Measurements from ENCODE around the gene MADD. TPM values are rescaled to one million over a fixed set of nuclear protein-coding genes. Genes with fewer than 3 reads are reported as not detected.
A peak's percentile ranks its signal among the peaks of the same experiment; 100 is the strongest.

MADD gene
- total RNA-seq, 1 donor from 2014 or later: 40.9 TPM

DNA sequence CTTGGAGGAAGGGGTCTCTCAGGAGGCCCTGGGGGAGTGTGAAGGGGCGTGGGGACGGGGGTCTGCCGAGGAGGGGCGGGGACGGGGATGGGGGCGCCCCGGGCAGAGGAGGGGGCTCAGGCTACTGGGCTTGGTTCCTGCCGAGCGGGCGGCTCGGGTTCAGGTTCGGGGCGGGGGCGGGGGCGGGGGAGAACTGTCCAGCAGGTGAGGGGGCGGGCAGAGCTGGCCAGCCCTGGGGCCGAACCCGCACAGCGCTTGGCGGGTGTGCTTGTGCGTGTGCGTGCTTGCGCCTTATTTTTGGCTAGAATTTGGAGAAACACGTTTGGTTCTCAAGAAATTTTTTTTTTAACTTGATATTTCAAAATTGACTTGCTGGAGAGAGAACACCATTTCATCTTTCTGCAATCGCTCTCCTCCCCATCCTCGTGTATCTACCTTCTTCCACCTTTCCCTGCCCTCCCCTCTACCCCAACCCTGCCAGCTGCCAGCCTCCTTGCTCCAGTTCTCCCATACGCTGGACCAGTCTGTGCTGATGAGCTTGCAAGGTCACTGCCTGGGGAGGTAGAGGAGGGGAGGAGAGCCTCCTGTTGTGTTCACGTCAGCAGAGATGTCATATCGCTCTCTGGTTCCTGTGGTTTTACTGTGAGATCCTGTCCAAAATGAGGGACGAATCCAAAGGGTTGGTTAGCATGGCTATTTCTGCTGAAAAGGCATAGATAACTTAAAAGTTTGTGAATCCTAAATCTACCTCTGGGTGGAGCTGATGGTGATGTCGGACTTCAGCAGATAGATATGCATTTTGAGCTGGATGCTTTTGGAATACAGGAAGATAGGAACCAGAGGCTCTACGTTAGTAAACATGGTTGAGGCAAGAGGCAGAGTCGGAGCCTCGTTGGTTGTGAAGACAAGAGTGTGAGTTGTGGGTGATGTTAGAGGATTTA, 668 bp downstream of the MADD start:
- no peak for DNase-seq
- Histone ChIP-seq H3K4me1 (peaks cover 60% of the 10 kb centered on the region), H3K27me3 (ENCODE audit: low read depth) (no peaks in the 10 kb centered on the region), H3K4me3 (peak overlapping the region; percentile 83), H3K9me3 (replicated peaks) (no peaks in the 10 kb centered on the region), H3K27ac (replicated peaks) (peak overlapping the region; percentile 98), H3K36me3 (peaks cover 15% of the 10 kb centered on the region)
- intact Hi-C loops (cut with micrococcal nuclease): no loop called here
- TF ChIP-seq, protein P1, sequence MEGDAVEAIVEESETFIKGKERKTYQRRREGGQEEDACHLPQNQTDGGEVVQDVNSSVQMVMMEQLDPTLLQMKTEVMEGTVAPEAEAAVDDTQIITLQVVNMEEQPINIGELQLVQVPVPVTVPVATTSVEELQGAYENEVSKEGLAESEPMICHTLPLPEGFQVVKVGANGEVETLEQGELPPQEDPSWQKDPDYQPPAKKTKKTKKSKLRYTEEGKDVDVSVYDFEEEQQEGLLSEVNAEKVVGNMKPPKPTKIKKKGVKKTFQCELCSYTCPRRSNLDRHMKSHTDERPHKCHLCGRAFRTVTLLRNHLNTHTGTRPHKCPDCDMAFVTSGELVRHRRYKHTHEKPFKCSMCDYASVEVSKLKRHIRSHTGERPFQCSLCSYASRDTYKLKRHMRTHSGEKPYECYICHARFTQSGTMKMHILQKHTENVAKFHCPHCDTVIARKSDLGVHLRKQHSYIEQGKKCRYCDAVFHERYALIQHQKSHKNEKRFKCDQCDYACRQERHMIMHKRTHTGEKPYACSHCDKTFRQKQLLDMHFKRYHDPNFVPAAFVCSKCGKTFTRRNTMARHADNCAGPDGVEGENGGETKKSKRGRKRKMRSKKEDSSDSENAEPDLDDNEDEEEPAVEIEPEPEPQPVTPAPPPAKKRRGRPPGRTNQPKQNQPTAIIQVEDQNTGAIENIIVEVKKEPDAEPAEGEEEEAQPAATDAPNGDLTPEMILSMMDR (IDR thresholded peaks at IDR 0.05; ENCODE audit: borderline replicate concordance): no peak

DNA sequence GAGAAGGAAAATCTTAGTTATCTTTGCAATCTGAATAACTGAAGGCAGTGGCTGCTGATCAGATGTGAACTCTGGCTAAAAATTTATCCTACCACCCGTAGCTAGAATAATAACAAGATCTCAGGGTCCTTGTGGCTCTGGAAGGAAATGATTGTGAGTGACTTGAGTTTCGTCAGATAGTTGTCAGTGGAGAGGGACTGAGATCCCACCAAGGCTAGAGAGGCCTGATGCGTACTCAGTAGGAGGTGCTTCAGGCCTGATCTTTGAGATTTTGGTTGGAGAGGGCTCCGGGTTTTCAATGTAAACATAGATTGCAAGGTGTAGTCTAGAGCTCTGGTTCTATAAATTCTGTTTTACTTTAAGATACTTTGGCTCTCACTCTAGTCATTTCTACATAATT, 1.4 kb downstream of the MADD start:
- Histone ChIP-seq H3K27me3 (ENCODE audit: low read depth) (no peaks in the 10 kb centered on the region), H3K4me3 (peak overlapping the region; percentile 83), H3K27ac (replicated peaks) (peak overlapping the region; percentile 98), H3K36me3 (peaks cover 22% of the 10 kb centered on the region), H3K4me1 (peaks cover 60% of the 10 kb centered on the region), H3K9me3 (replicated peaks) (no peaks in the 10 kb centered on the region)
- TF ChIP-seq, protein P1 (IDR thresholded peaks at IDR 0.05; ENCODE audit: borderline replicate concordance): no peak
- DNase-seq: no peak
- intact Hi-C loops (cut with micrococcal nuclease): no loop called here

- H3K27ac ChIP-seq (replicated peaks): peak overlapping the region; percentile 98
- intact Hi-C loops (cut with micrococcal nuclease): no loop called here
- peaks cover 63% of the 10 kb centered on the region for H3K4me1 ChIP-seq
Observed at GRCh38 chr11:47271961-47272661, 2.2 kb downstream of the MADD start.

GRCh38 chr11:47272706-47273105, 2.8 kb downstream of the MADD start:
- Histone ChIP-seq H3K9me3 (replicated peaks) (no peaks in the 10 kb centered on the region), H3K27me3 (ENCODE audit: low read depth) (no peaks in the 10 kb centered on the region), H3K4me1 (peaks cover 66% of the 10 kb centered on the region), H3K27ac (replicated peaks) (peak overlapping the region; percentile 98), H3K4me3 (peak overlapping the region; percentile 83), H3K36me3 (peaks cover 36% of the 10 kb centered on the region)
- no peak for DNase-seq
- intact Hi-C loops (cut with micrococcal nuclease): no loop called here
- TF ChIP-seq, protein P1 (IDR thresholded peaks at IDR 0.05; ENCODE audit: borderline replicate concordance): no peak

More at GRCh38 chr11:47271961-47272661, 2.2 kb downstream of the MADD start:
- Histone ChIP-seq H3K9me3 (replicated peaks) (no peaks in the 10 kb centered on the region), H3K4me3 (peak overlapping the region; percentile 83), H3K36me3 (peaks cover 30% of the 10 kb centered on the region), H3K27me3 (ENCODE audit: low read depth) (no peaks in the 10 kb centered on the region)
- peak; percentile 50 for DNase-seq
- TF ChIP-seq, protein P1 (IDR thresholded peaks at IDR 0.05; ENCODE audit: borderline replicate concordance): no peak

DNA sequence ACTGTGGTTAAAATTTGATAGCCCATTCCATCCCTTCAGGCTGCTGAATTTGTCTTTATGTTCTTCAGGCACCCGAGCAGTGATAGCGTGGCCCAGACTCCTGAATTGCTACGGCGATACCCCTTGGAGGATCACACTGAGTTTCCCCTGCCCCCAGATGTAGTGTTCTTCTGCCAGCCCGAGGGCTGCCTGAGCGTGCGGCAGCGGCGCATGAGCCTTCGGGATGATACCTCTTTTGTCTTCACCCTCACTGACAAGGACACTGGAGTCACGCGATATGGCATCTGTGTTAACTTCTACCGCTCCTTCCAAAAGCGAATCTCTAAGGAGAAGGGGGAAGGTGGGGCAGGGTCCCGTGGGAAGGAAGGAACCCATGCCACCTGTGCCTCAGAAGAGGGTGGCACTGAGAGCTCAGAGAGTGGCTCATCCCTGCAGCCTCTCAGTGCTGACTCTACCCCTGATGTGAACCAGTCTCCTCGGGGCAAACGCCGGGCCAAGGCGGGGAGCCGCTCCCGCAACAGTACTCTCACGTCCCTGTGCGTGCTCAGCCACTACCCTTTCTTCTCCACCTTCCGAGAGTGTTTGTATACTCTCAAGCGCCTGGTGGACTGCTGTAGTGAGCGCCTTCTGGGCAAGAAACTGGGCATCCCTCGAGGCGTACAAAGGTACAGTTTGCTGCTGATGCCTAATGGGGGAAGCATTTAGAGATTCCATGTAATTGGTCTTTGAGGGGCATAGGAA, 4.7 kb downstream of the MADD start:
- Histone ChIP-seq H3K36me3 (peaks cover 55% of the 10 kb centered on the region), H3K9me3 (replicated peaks) (no peaks in the 10 kb centered on the region), H3K4me1 (peaks cover 64% of the 10 kb centered on the region), H3K27ac (replicated peaks) (no peak overlapping the region), H3K27me3 (ENCODE audit: low read depth) (no peaks in the 10 kb centered on the region), H3K4me3 (no peak overlapping the region)
- TF ChIP-seq, protein P1 (IDR thresholded peaks at IDR 0.05; ENCODE audit: borderline replicate concordance): no peak
- intact Hi-C loops (cut with micrococcal nuclease): no loop called here
- no peak for DNase-seq

Measured in left ventricle myocardium inferior (tissue), 1 donor.